KMS-11 (cell line): ENCODE data around the gene PIP5K1C.
A peak's percentile ranks its signal among the peaks of the same experiment; 100 is the strongest.

Source experiments
- H2AFZ ChIP-seq: fragments of 200-600 bp; sonication (generic); 2 replicates; pipeline ENCODE4 v1.6.1; 2016; ENCODE audit warnings: antibody characterized with exemption, mixed run types, low read depth
- H3K27ac ChIP-seq: fragments of 200-600 bp; sonication (generic); 2 replicates; pipeline ENCODE4 v1.6.1; 2016; ENCODE audit warnings: mild to moderate bottlenecking, mixed run types
- H3K27me3 ChIP-seq: fragments of 200-600 bp; sonication (generic); 2 replicates; pipeline ENCODE4 v1.6.1; 2017; ENCODE audit warnings: mild to moderate bottlenecking, low read depth, mixed run types, moderate library complexity; ENCODE audit not compliant: insufficient read depth
- H3K36me3 ChIP-seq: fragments of 200-600 bp; sonication (generic); 2 replicates; pipeline ENCODE4 v1.6.1; 2017; ENCODE audit warnings: mild to moderate bottlenecking, mixed run types; ENCODE audit not compliant: insufficient read depth
- H3K4me1 ChIP-seq: fragments of 200-600 bp; sonication (generic); 2 replicates; pipeline ENCODE4 v1.6.1; 2016; ENCODE audit warnings: mild to moderate bottlenecking, low read depth, mixed run types; ENCODE audit not compliant: poor library complexity, severe bottlenecking
- H3K4me2 ChIP-seq: fragments of 200-600 bp; sonication (generic); 2 replicates; pipeline ENCODE4 v1.7.0; 2016; ENCODE audit warnings: mild to moderate bottlenecking, mixed run types
- H3K4me3 ChIP-seq: fragments of 200-600 bp; sonication (generic); IDR thresholded peaks from 2 replicates; pipeline ENCODE4 v1.6.1; 2017; ENCODE audit warnings: low read depth, low read length, mixed read lengths; ENCODE audit not compliant: insufficient read depth
- H3K79me2 ChIP-seq: fragments of 200-600 bp; sonication (generic); 2 replicates; pipeline ENCODE4 v1.6.1; 2016; ENCODE audit warnings: low read depth, mixed run types; ENCODE audit not compliant: insufficient read depth
- H3K9ac ChIP-seq: fragments of 200-600 bp; sonication (generic); 2 replicates; pipeline ENCODE4 v1.6.1; 2016; ENCODE audit warnings: mild to moderate bottlenecking, mixed run types
- H4K20me1 ChIP-seq: fragments of 200-600 bp; sonication (generic); 2 replicates; pipeline ENCODE4 v1.6.1; 2016; ENCODE audit warnings: mild to moderate bottlenecking, mixed run types; ENCODE audit not compliant: insufficient read depth
- TF ChIP-seq, protein P1 (sequence below): fragments of 200-600 bp; sonication (generic); conservative IDR thresholded peaks from 2 replicates; pipeline ENCODE4 v1.6.1; 2017; ENCODE audit warnings: low read depth, mild to moderate bottlenecking, antibody characterized with exemption, low read length, moderate library complexity, mixed read lengths

PIP5K1C gene

GRCh38 chr19:3653865-3654513, 46.3 kb downstream of the PIP5K1C start:
- Histone ChIP-seq H2AFZ (no peak overlapping the region), H3K4me2 (no peak overlapping the region), H4K20me1 (no peaks in the 10 kb centered on the region), H3K36me3 (no peaks in the 10 kb centered on the region), H3K4me1 (no peaks in the 10 kb centered on the region), H3K9ac (no peak overlapping the region), H3K27me3 (no peaks in the 10 kb centered on the region), H3K79me2 (no peaks in the 10 kb centered on the region), H3K27ac (no peak overlapping the region), H3K4me3 (no peak overlapping the region)
- TF ChIP-seq, protein P1, sequence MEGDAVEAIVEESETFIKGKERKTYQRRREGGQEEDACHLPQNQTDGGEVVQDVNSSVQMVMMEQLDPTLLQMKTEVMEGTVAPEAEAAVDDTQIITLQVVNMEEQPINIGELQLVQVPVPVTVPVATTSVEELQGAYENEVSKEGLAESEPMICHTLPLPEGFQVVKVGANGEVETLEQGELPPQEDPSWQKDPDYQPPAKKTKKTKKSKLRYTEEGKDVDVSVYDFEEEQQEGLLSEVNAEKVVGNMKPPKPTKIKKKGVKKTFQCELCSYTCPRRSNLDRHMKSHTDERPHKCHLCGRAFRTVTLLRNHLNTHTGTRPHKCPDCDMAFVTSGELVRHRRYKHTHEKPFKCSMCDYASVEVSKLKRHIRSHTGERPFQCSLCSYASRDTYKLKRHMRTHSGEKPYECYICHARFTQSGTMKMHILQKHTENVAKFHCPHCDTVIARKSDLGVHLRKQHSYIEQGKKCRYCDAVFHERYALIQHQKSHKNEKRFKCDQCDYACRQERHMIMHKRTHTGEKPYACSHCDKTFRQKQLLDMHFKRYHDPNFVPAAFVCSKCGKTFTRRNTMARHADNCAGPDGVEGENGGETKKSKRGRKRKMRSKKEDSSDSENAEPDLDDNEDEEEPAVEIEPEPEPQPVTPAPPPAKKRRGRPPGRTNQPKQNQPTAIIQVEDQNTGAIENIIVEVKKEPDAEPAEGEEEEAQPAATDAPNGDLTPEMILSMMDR = peak; percentile 29; the same call in 1 of the 2 replicates

GRCh38 chr19:3653081-3653795, 47.0 kb downstream of the PIP5K1C start:
- H4K20me1 ChIP-seq = no peaks in the 10 kb centered on the region
- no peaks in the 10 kb centered on the region for H3K27me3 ChIP-seq
- H2AFZ ChIP-seq = no peak overlapping the region
- H3K27ac ChIP-seq = no peak overlapping the region
- H3K4me3 ChIP-seq = no peak overlapping the region
- H3K4me1 ChIP-seq = no peaks in the 10 kb centered on the region
- H3K4me2 ChIP-seq = no peak overlapping the region
- H3K79me2 ChIP-seq = no peaks in the 10 kb centered on the region
- H3K9ac ChIP-seq = no peak overlapping the region
- H3K36me3 ChIP-seq = no peaks in the 10 kb centered on the region
- TF ChIP-seq, protein P1 = no peak

DNA sequence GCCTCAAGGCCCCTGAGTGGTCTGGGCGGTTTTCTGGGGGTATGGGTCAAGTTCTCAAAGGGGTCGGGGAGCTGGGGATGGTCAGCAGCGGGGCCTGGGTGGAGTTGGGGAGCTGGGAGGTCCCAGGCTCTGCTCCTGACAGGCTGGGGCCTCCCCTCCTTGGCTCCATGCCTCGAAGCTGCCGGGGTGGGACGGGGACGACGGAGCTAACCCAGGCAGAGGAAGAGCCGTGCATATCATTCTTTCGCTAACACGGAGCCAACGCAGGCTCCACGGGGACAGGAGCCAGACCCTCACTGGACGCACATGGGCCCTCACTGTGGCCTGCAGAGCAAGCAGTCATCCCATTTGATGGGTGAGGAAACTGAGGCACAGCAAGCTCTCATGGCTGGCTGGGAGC, 47.8 kb downstream of the PIP5K1C start:
- Histone ChIP-seq H3K4me1 (no peaks in the 10 kb centered on the region), H3K4me2 (no peak overlapping the region), H3K27me3 (no peaks in the 10 kb centered on the region), H3K36me3 (no peaks in the 10 kb centered on the region), H3K4me3 (no peak overlapping the region), H3K79me2 (no peaks in the 10 kb centered on the region), H3K9ac (no peak overlapping the region), H2AFZ (no peak overlapping the region), H3K27ac (no peak overlapping the region), H4K20me1 (no peaks in the 10 kb centered on the region)
- TF ChIP-seq, protein P1 = no peak

GRCh38 chr19:3651684-3652083, 48.6 kb downstream of the PIP5K1C start:
- Histone ChIP-seq H3K36me3 (no peaks in the 10 kb centered on the region), H3K27ac (no peak overlapping the region), H2AFZ (no peak overlapping the region), H4K20me1 (no peaks in the 10 kb centered on the region), H3K27me3 (no peaks in the 10 kb centered on the region), H3K4me2 (no peak overlapping the region), H3K4me3 (no peak overlapping the region), H3K79me2 (no peaks in the 10 kb centered on the region), H3K4me1 (no peaks in the 10 kb centered on the region), H3K9ac (no peak overlapping the region)
- TF ChIP-seq, protein P1 = no peak
